Neuronal stem cell (in vitro differentiated cells): Measurements from ENCODE around the gene LRRTM4.

Experiments
- DNase-seq: peaks from one replicate; pipeline ENCODE4 v3.0.0-alpha.2; 2013; ENCODE audit warnings: low spot score
- H2AFZ ChIP-seq: one replicate; pipeline ENCODE4 v1.6.1; 2013; ENCODE audit warnings: mild to moderate bottlenecking, low read length, inconsistent platforms
- H2AK5ac ChIP-seq: 2 replicates; pipeline ENCODE4 v1.6.1; 2013; ENCODE audit warnings: low read depth, mild to moderate bottlenecking, inconsistent platforms, low read length, moderate library complexity, mixed read lengths
- H2BK120ac ChIP-seq: 2 replicates; pipeline ENCODE4 v1.6.1; 2013; ENCODE audit warnings: low read depth, mild to moderate bottlenecking, inconsistent platforms, low read length, moderate library complexity, mixed read lengths
- H2BK12ac ChIP-seq: one replicate; pipeline ENCODE4 v1.6.1; 2013; ENCODE audit warnings: low read length, inconsistent platforms
- H2BK15ac ChIP-seq: 2 replicates; pipeline ENCODE4 v1.6.1; 2013; ENCODE audit warnings: mild to moderate bottlenecking, low read length, inconsistent platforms, mixed read lengths
- H2BK5ac ChIP-seq: one replicate; pipeline ENCODE4 v1.6.1; 2013; ENCODE audit warnings: inconsistent platforms, mild to moderate bottlenecking, low read length, moderate library complexity
- H3K14ac ChIP-seq: one replicate; pipeline ENCODE4 v1.6.1; 2013; ENCODE audit warnings: low read length, inconsistent platforms
- H3K18ac ChIP-seq: 2 replicates; pipeline ENCODE4 v1.6.1; 2013; ENCODE audit warnings: low read length, inconsistent platforms
- H3K23ac ChIP-seq: 2 replicates; pipeline ENCODE4 v1.6.1; 2013; ENCODE audit warnings: low read depth, mild to moderate bottlenecking, mixed read lengths, low read length, inconsistent platforms; ENCODE audit not compliant: poor library complexity
- H3K27ac ChIP-seq: replicated peaks from 3 replicates; pipeline ENCODE4 v1.5.1; 2013; ENCODE audit warnings: low read length, inconsistent platforms
- H3K27me3 ChIP-seq, 3 experiments: 2 replicates each; pipeline ENCODE4 v1.6.1; 2013; ENCODE audit warnings: low read length in 3 of 3, mild to moderate bottlenecking in 2 of 3, inconsistent platforms in 1 of 3, low read depth in 1 of 3, mixed read lengths in 1 of 3, moderate library complexity in 1 of 3; ENCODE audit not compliant: control insufficient read depth in 3 of 3, insufficient read depth in 3 of 3
- H3K36me3 ChIP-seq, 2 donors: replicated peaks in 1 of 2; 2 replicates each; pipeline ENCODE4 v1.6.1; 2013; ENCODE audit warnings: low read length in 2 of 2; ENCODE audit not compliant: control insufficient read depth in 2 of 2, insufficient read depth in 2 of 2
- H3K4ac ChIP-seq: 2 replicates; pipeline ENCODE4 v1.6.1; 2013; ENCODE audit warnings: inconsistent platforms, mild to moderate bottlenecking, low read length, moderate library complexity
- H3K4me1 ChIP-seq, 2 donors: 1 replicate in 1 of 2; 2 replicates in 1 of 2; pipeline ENCODE4 v1.6.1; 2013; ENCODE audit warnings: low read length in 2 of 2, low read depth in 1 of 2; ENCODE audit not compliant: control insufficient read depth in 2 of 2, insufficient read depth in 1 of 2
- H3K4me2 ChIP-seq: one replicate; pipeline ENCODE4 v1.6.1; 2013; ENCODE audit warnings: mild to moderate bottlenecking, low read length, inconsistent platforms; ENCODE audit not compliant: insufficient read depth, poor library complexity, severe bottlenecking
- H3K4me3 ChIP-seq, 2 donors: 2 replicates each; pipeline ENCODE4 v1.5.1; 2013; ENCODE audit warnings: low read length in 2 of 2, mild to moderate bottlenecking in 2 of 2, inconsistent platforms in 1 of 2, moderate library complexity in 1 of 2
- H3K79me1 ChIP-seq: one replicate; pipeline ENCODE4 v1.6.1; 2013; ENCODE audit warnings: low read depth, mild to moderate bottlenecking, inconsistent platforms, low read length, moderate library complexity
- H3K9ac ChIP-seq: one replicate; pipeline ENCODE4 v1.6.1; 2013; ENCODE audit warnings: mild to moderate bottlenecking, low read depth, low read length, inconsistent platforms; ENCODE audit not compliant: poor library complexity
- H3K9me3 ChIP-seq, 2 donors: replicated peaks in 1 of 2; 2 replicates each; pipeline versions ENCODE3 to v1.6.1; 2013; ENCODE audit warnings: low read length in 2 of 2, mild to moderate bottlenecking in 2 of 2, inconsistent platforms in 1 of 2, low read depth in 1 of 2, mixed read lengths in 1 of 2, moderate library complexity in 1 of 2; ENCODE audit not compliant: control insufficient read depth in 2 of 2, insufficient read depth in 1 of 2
- H4K8ac ChIP-seq: one replicate; pipeline ENCODE4 v1.6.1; 2013; ENCODE audit warnings: low read depth, mild to moderate bottlenecking, inconsistent platforms, low read length, moderate library complexity
- H4K91ac ChIP-seq: one replicate; pipeline ENCODE4 v1.6.1; 2013; ENCODE audit warnings: low read length, low read depth, mild to moderate bottlenecking, inconsistent platforms; ENCODE audit not compliant: poor library complexity
- WGBS, 2 donors: extraction: QIAGEN DNeasy Blood & Tissue Kit; methylation state at CpG; one replicate each; pipeline ENCODE4 v1.1.7; 2013; ENCODE audit warnings: missing lambda C conversion rate in 2 of 2, mixed read lengths in 1 of 2; ENCODE audit not compliant: insufficient read length in 2 of 2, insufficient replicate concordance in 1 of 2; ENCODE audit errors: extremely low coverage in 2 of 2; 5-methylcytosine and 5-hydroxymethylcytosine counted together

LRRTM4 gene

GRCh38 chr2:77201755-77202154 lies 320.4 kb downstream of the LRRTM4 start:
- Histone ChIP-seq H4K91ac (no peak overlapping the region), H4K8ac (no peak overlapping the region), H3K14ac (no peak overlapping the region), H3K23ac (no peak overlapping the region), H2BK12ac (no peak overlapping the region), H2AK5ac (no peak overlapping the region), H3K4me2 (no peak overlapping the region), H3K36me3 (no peaks in the 10 kb centered on the region), H2BK5ac (no peak overlapping the region), H2BK120ac (no peak overlapping the region), H3K27ac (no peak overlapping the region), H3K9me3 (no peaks in the 10 kb centered on the region), H2BK15ac (no peak overlapping the region), H3K4me3 (no peak overlapping the region), H3K27me3 (no peaks in the 10 kb centered on the region), H3K9ac (no peak overlapping the region), H3K18ac (no peak overlapping the region), H3K4me1 (no peaks in the 10 kb centered on the region), H3K4ac (no peak overlapping the region), H2AFZ (no peak overlapping the region), H3K79me1 (no peaks in the 10 kb centered on the region)
- WGBS, 2 donors = no CpG with 5 or more reads among the region's 2 CpGs
- DNase-seq = no peak

GRCh38 chr2:77199411-77199810 lies 322.8 kb downstream of the LRRTM4 start:
- Histone ChIP-seq H2AK5ac (no peak overlapping the region), H3K14ac (no peak overlapping the region), H3K4ac (no peak overlapping the region), H2BK15ac (no peak overlapping the region), H2AFZ (no peak overlapping the region), H3K4me1 (no peaks in the 10 kb centered on the region), H3K9ac (no peak overlapping the region), H3K27ac (no peak overlapping the region), H3K4me3 (no peak overlapping the region), H3K23ac (no peak overlapping the region), H4K91ac (no peak overlapping the region), H3K27me3 (no peaks in the 10 kb centered on the region), H3K4me2 (no peak overlapping the region), H4K8ac (no peak overlapping the region), H3K9me3 (no peaks in the 10 kb centered on the region), H3K36me3 (no peaks in the 10 kb centered on the region), H2BK5ac (no peak overlapping the region), H3K18ac (no peak overlapping the region), H2BK120ac (no peak overlapping the region), H2BK12ac (no peak overlapping the region), H3K79me1 (no peaks in the 10 kb centered on the region)
- no peak for DNase-seq

- no peak overlapping the region for H4K8ac ChIP-seq
- WGBS, 2 donors = no CpG with 5 or more reads among the region's 4 CpGs
- no peak overlapping the region for H2BK12ac ChIP-seq
Measured at GRCh38 chr2:77193858-77194448, 328.2 kb downstream of the LRRTM4 start.

GRCh38 chr2:77192811-77193289 lies 329.3 kb downstream of the LRRTM4 start:
- WGBS, 2 donors = no CpG with 5 or more reads among the region's 5 CpGs
- Histone ChIP-seq H3K4ac (no peak overlapping the region), H3K9me3 (no peaks in the 10 kb centered on the region), H2BK5ac (no peak overlapping the region), H2AK5ac (no peak overlapping the region), H3K27ac (no peak overlapping the region), H3K18ac (no peak overlapping the region), H3K4me2 (no peak overlapping the region), H3K79me1 (no peaks in the 10 kb centered on the region), H4K91ac (no peak overlapping the region), H2BK120ac (no peak overlapping the region), H2BK12ac (no peak overlapping the region), H2BK15ac (no peak overlapping the region), H3K23ac (no peak overlapping the region), H3K9ac (no peak overlapping the region), H3K36me3 (no peaks in the 10 kb centered on the region), H3K14ac (no peak overlapping the region), H3K4me1 (no peaks in the 10 kb centered on the region), H2AFZ (no peak overlapping the region), H3K27me3 (no peaks in the 10 kb centered on the region), H4K8ac (no peak overlapping the region), H3K4me3 (no peak overlapping the region)
- no peak for DNase-seq

More at GRCh38 chr2:77193858-77194448, 328.2 kb downstream of the LRRTM4 start:
- no peaks in the 10 kb centered on the region for H3K36me3 ChIP-seq
- no peak overlapping the region for H3K14ac ChIP-seq
- no peak overlapping the region for H3K18ac ChIP-seq
- H3K4me1 ChIP-seq = no peaks in the 10 kb centered on the region
- no peak overlapping the region for H2BK120ac ChIP-seq
- no peak for DNase-seq
- H3K4me3 ChIP-seq = no peak overlapping the region
- H2BK5ac ChIP-seq = no peak overlapping the region
- no peak overlapping the region for H3K4ac ChIP-seq
- H3K27ac ChIP-seq = no peak overlapping the region
- no peaks in the 10 kb centered on the region for H3K9me3 ChIP-seq
- H3K4me2 ChIP-seq = no peak overlapping the region
- no peak overlapping the region for H3K9ac ChIP-seq
- no peak overlapping the region for H2AFZ ChIP-seq
- H3K79me1 ChIP-seq = no peaks in the 10 kb centered on the region
- no peak overlapping the region for H3K23ac ChIP-seq
- H2AK5ac ChIP-seq = no peak overlapping the region
- no peak overlapping the region for H4K91ac ChIP-seq
- no peaks in the 10 kb centered on the region for H3K27me3 ChIP-seq
- H2BK15ac ChIP-seq = no peak overlapping the region
